Liver (tissue), 9 donors: ENCODE data around the gene SLC6A16. TPM values are rescaled to one million over a fixed set of nuclear protein-coding genes. Genes with fewer than 3 reads are reported as not detected.

ENCODE experiments used
- DNase-seq: peaks from one replicate; pipeline ENCODE4 v3.0.0-alpha.2; 2017; ENCODE audit warnings: low spot score
- H3K27ac ChIP-seq, 2 donors: one replicate each; pipeline ENCODE4 v1.7.0; 2013; ENCODE audit warnings: inconsistent platforms in 2 of 2, low read length in 2 of 2, control low read depth in 1 of 2, low read depth in 1 of 2, mild to moderate bottlenecking in 1 of 2
- H3K27me3 ChIP-seq, 4 donors: one replicate each; pipeline versions ENCODE4 v1.6.1 to v1.7.0; 2013; ENCODE audit warnings: low read length in 3 of 4, inconsistent platforms in 1 of 4, mild to moderate bottlenecking in 1 of 4, moderate library complexity in 1 of 4; ENCODE audit not compliant: control insufficient read depth in 4 of 4, insufficient read depth in 4 of 4
- H3K36me3 ChIP-seq, 4 donors: one replicate each; pipeline versions ENCODE4 v1.6.1 to v1.7.0; 2013; ENCODE audit warnings: low read length in 3 of 4, mild to moderate bottlenecking in 3 of 4, low read depth in 1 of 4, moderate library complexity in 1 of 4; ENCODE audit not compliant: control insufficient read depth in 4 of 4, insufficient read depth in 3 of 4
- H3K4me1 ChIP-seq, 4 donors: one replicate each; pipeline versions ENCODE4 v1.6.1 to v1.7.0; 2013; ENCODE audit warnings: low read length in 3 of 4, mild to moderate bottlenecking in 3 of 4, moderate library complexity in 1 of 4; ENCODE audit not compliant: control insufficient read depth in 4 of 4, insufficient read depth in 4 of 4
- H3K4me3 ChIP-seq, 3 donors: one replicate each; pipeline versions ENCODE4 v1.6.1 to v1.7.0; 2013; ENCODE audit warnings: low read length in 3 of 3, control low read depth in 1 of 3, low read depth in 1 of 3, mild to moderate bottlenecking in 1 of 3
- H3K9ac ChIP-seq, 2 donors: one replicate each; pipeline ENCODE4 v1.7.0; 2013; ENCODE audit warnings: low read length in 2 of 2, mild to moderate bottlenecking in 2 of 2, moderate library complexity in 2 of 2, control low read depth in 1 of 2, low read depth in 1 of 2
- H3K9me3 ChIP-seq, 4 donors: one replicate each; pipeline versions ENCODE4 v1.6.1 to v1.7.0; 2013; ENCODE audit warnings: low read length in 3 of 4; ENCODE audit not compliant: control insufficient read depth in 4 of 4
- CTCF ChIP-seq: fragments of 150-350 bp; IDR thresholded peaks from 2 replicates; pipeline ENCODE4 v1.5.1; 2017; ENCODE audit warnings: improper control_type of control experiment, low read depth, low read length; ENCODE audit not compliant: missing input control
- EGR1 ChIP-seq, 2 donors: IDR thresholded peaks; 2 replicates each; pipeline ENCODE4 v1.6.1; 2016 to 2018; ENCODE audit warnings: antibody characterized with exemption in 2 of 2, low read depth in 2 of 2
- FOXA1 ChIP-seq: IDR thresholded peaks from 2 replicates; pipeline ENCODE4 v1.6.1; 2016; ENCODE audit warnings: antibody characterized with exemption
- FOXA2 ChIP-seq: IDR thresholded peaks from 2 replicates; pipeline ENCODE4 v1.6.1; 2016; ENCODE audit warnings: antibody characterized with exemption
- GABPA ChIP-seq, 2 donors: IDR thresholded peaks in 1 of 2; conservative IDR thresholded peaks in 1 of 2; 2 replicates each; pipeline ENCODE4 v1.6.1; 2016; ENCODE audit warnings: antibody characterized with exemption in 2 of 2, mild to moderate bottlenecking in 1 of 2, moderate library complexity in 1 of 2
- HNF4A ChIP-seq, 2 donors: conservative IDR thresholded peaks; 2 replicates each; pipeline ENCODE4 v1.6.1; 2016; ENCODE audit warnings: antibody characterized with exemption in 2 of 2, mild to moderate bottlenecking in 2 of 2
- JUND ChIP-seq, 2 donors: IDR thresholded peaks; 2 replicates each; pipeline ENCODE4 v1.6.1; 2016; ENCODE audit warnings: antibody characterized with exemption in 2 of 2
- TAF1 ChIP-seq: conservative IDR thresholded peaks from 2 replicates; pipeline ENCODE4 v1.6.1; 2016; ENCODE audit warnings: antibody characterized with exemption, mild to moderate bottlenecking
- YY1 ChIP-seq: IDR thresholded peaks from 2 replicates; pipeline ENCODE4 v1.6.1; 2016; ENCODE audit warnings: antibody characterized with exemption, mild to moderate bottlenecking
- WGBS: extraction: QIAGEN DNeasy Blood & Tissue Kit; methylation state at CpG from one replicate; pipeline ENCODE4 v1.1.7; 2013; 5-methylcytosine and 5-hydroxymethylcytosine counted together
- polyA plus RNA-seq, 2 donors: library from polyadenylated mRNA; stranded (reverse) in 1 of 2; unstranded in 1 of 2; fragments of 200-250 nt in 1 of 2; fragments of >200 nt in 1 of 2; fragmentation: Nextera tagmentation in 1 of 2; extraction: Ambion mirVana in 1 of 2; gene quantifications; one replicate each; pipeline versions ENCODE4 v1.2.1 to v1.2.3, GENCODE V29; 2013 to 2015
- total RNA-seq, 2 donors: library from RNA; depleted of rRNA; stranded (reverse); fragments of >200 nt; gene quantifications; one replicate each; pipeline ENCODE4 v1.2.3, GENCODE V29; 2014
- TF ChIP-seq, protein P1 (sequence below): IDR thresholded peaks from 2 replicates; pipeline ENCODE4 v1.6.1; 2016; ENCODE audit warnings: antibody characterized with exemption
- TF ChIP-seq, protein P2 (sequence below): IDR thresholded peaks from 2 replicates; pipeline ENCODE4 v1.6.1; 2016; ENCODE audit warnings: antibody characterized with exemption, mild to moderate bottlenecking
- TF ChIP-seq, protein P3 (sequence below): IDR thresholded peaks from 2 replicates; pipeline ENCODE4 v1.6.1; 2016; ENCODE audit warnings: antibody characterized with exemption
- donor health status: healthy.
- donor health status: healthy.
- donor health status: healthy.
- donor health status: healthy.
- donor health status: healthy.

The SLC6A16 gene
- total and polyA plus RNA-seq, 4 donors = 0.19 to 2.7 (median 1.5) TPM

- Histone ChIP-seq H3K27me3 (no peaks in the 10 kb centered on the region), H3K9me3 (no peaks in the 10 kb centered on the region), H3K9ac (no peak overlapping the region), H3K36me3 (peaks cover 0 to 10% (median 6%) of the 10 kb centered on the region in 4 donors), H3K27ac (no peak overlapping the region), H3K4me1 (peaks cover 2 to 20% (median 11%) of the 10 kb centered on the region in 4 donors), H3K4me3 (no peak overlapping the region)
- DNase-seq = no peak
- 94% methylated on average over 7 of the region's 7 CpGs for WGBS
- no peak for TF ChIP-seq HNF4A (conservative IDR thresholded peaks at IDR 0.05)
- TF ChIP-seq YY1 = no peak
- no peak for TF ChIP-seq GABPA (IDR thresholded peaks at IDR 0.05 in 1 of 2, conservative IDR thresholded peaks at IDR 0.05 in 1 of 2)
- TF ChIP-seq EGR1 (IDR thresholded peaks at IDR 0.05; ENCODE audit: low read depth in 2 of 2) = no peak
- no peak for TF ChIP-seq CTCF
- TF ChIP-seq, protein P1, sequence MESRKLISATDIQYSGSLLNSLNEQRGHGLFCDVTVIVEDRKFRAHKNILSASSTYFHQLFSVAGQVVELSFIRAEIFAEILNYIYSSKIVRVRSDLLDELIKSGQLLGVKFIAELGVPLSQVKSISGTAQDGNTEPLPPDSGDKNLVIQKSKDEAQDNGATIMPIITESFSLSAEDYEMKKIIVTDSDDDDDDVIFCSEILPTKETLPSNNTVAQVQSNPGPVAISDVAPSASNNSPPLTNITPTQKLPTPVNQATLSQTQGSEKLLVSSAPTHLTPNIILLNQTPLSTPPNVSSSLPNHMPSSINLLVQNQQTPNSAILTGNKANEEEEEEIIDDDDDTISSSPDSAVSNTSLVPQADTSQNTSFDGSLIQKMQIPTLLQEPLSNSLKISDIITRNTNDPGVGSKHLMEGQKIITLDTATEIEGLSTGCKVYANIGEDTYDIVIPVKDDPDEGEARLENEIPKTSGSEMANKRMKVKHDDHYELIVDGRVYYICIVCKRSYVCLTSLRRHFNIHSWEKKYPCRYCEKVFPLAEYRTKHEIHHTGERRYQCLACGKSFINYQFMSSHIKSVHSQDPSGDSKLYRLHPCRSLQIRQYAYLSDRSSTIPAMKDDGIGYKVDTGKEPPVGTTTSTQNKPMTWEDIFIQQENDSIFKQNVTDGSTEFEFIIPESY = no peak
Observed at GRCh38 chr19:49343123-49343522, 18.1 kb upstream of the SLC6A16 start.

- peaks cover 0 to 10% (median 6%) of the 10 kb centered on the region in 4 donors for H3K36me3 ChIP-seq
- no peaks in the 10 kb centered on the region for H3K9me3 ChIP-seq
- H3K27me3 ChIP-seq = no peaks in the 10 kb centered on the region
- 96% methylated on average over 11 of the region's 11 CpGs for WGBS
- H3K9ac ChIP-seq = no peak overlapping the region
- DNase-seq = no peak
- H3K4me1 ChIP-seq = peaks cover 2 to 20% (median 11%) of the 10 kb centered on the region in 4 donors
- H3K4me3 ChIP-seq = no peak overlapping the region
- H3K27ac ChIP-seq = no peak overlapping the region
- TF ChIP-seq FOXA1 (no peak), EGR1 (IDR thresholded peaks at IDR 0.05; ENCODE audit: low read depth in 2 of 2) (no peak), JUND (IDR thresholded peaks at IDR 0.05) (no peak), FOXA2 (no peak), HNF4A (conservative IDR thresholded peaks at IDR 0.05) (no peak), TAF1 (no peak)
- TF ChIP-seq, protein P2, sequence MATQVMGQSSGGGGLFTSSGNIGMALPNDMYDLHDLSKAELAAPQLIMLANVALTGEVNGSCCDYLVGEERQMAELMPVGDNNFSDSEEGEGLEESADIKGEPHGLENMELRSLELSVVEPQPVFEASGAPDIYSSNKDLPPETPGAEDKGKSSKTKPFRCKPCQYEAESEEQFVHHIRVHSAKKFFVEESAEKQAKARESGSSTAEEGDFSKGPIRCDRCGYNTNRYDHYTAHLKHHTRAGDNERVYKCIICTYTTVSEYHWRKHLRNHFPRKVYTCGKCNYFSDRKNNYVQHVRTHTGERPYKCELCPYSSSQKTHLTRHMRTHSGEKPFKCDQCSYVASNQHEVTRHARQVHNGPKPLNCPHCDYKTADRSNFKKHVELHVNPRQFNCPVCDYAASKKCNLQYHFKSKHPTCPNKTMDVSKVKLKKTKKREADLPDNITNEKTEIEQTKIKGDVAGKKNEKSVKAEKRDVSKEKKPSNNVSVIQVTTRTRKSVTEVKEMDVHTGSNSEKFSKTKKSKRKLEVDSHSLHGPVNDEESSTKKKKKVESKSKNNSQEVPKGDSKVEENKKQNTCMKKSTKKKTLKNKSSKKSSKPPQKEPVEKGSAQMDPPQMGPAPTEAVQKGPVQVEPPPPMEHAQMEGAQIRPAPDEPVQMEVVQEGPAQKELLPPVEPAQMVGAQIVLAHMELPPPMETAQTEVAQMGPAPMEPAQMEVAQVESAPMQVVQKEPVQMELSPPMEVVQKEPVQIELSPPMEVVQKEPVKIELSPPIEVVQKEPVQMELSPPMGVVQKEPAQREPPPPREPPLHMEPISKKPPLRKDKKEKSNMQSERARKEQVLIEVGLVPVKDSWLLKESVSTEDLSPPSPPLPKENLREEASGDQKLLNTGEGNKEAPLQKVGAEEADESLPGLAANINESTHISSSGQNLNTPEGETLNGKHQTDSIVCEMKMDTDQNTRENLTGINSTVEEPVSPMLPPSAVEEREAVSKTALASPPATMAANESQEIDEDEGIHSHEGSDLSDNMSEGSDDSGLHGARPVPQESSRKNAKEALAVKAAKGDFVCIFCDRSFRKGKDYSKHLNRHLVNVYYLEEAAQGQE = no peak
- TF ChIP-seq, protein P3, sequence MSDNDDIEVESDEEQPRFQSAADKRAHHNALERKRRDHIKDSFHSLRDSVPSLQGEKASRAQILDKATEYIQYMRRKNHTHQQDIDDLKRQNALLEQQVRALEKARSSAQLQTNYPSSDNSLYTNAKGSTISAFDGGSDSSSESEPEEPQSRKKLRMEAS = no peak
Observed at GRCh38 chr19:49342291-49342721, 17.3 kb upstream of the SLC6A16 start.
